ENCODE data around the gene CABLES1. TPM values are rescaled to one million over a fixed set of nuclear protein-coding genes. Genes with fewer than 3 reads are reported as not detected.
A peak's percentile ranks its signal among the peaks of the same experiment; 100 is the strongest.

Gene CABLES1
- total and polyA plus RNA-seq, 2 of the 8 experiments (the other 6 are each of a cell fraction or from before 2014, with no cell fraction given): 9.2 to 26.4 TPM

DNA sequence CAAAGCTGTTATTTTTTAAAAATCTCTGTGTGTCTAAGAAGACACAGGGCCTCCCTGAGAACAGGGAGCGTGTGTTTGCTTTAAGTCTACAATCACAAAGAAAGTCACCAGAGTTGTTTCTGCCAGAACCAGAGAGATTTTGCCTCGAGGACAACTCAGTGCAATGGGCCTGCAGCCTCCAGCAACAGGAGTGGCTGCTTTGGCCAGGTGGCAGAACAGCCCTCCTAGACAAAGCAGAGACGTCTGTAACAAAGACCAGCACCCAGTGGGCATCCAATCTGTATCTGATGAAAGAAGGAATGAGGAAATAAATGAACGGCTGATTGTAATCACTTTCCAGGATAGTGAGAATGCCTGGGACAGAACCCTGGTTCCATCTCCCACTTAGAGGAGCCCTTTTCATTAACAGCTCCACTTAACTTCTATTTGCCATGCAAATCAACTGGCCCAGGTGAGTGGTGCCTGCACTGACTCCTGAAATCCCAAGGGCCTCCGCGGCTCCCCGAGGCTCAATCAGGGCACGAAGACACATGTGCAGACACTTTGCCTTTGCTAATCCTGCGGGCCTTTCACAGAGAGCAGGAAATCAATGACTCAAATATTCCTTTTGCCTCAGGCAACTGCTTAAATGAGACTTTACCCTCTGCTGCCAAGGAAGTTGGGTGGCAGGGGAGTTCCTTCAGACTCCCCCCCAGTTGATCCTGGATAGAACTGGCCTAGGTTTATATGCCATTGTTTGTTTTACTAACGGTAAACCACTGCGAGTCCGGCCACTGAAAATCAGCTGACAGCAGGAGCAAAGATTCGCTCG, 146.5 kb downstream of the CABLES1 start:
- Histone ChIP-seq H3K4ac (replicated peaks; ENCODE audit: insufficient read length, low read depth, low read length) (peak overlapping the region; percentile 79), H4K91ac (replicated peaks; ENCODE audit: insufficient read length, low read length) (peak overlapping the region; percentile 77), H3K9ac (replicated peaks in 1 of 4; ENCODE audit: extremely low read depth in 1 of 4, low read depth in 3 of 4, low read length in 3 of 4) (no peak overlapping the region; a peak in 1 of 7 replicates), H3K18ac (ENCODE audit: extremely low read depth, low read length) (peak overlapping the region; percentile 96), H3K79me1 (ENCODE audit: low read depth, low read length) (no peaks in the 10 kb centered on the region), H3K4me1 (replicated peaks in 1 of 4; ENCODE audit: control insufficient read depth in 3 of 4, insufficient read depth in 4 of 4, low read length in 3 of 4) (peaks cover 9 to 26% (median 17%) of the 10 kb centered on the region in 4 experiments), H2BK15ac (ENCODE audit: low read length) (no peak overlapping the region), H3K4me3 (ENCODE audit: extremely low read depth in 1 of 4, insufficient read depth in 2 of 4, low read depth in 3 of 4, low read length in 4 of 4) (no peak overlapping the region), H2AK5ac (ENCODE audit: low read depth, low read length) (peak overlapping the region; percentile 90), H3K23me2 (ENCODE audit: low read depth, low read length) (0 out of 2 replicates have a peak, but pooled peaks cover 2% of the 10 kb centered on the region), H2BK5ac (ENCODE audit: low read depth, low read length) (peak overlapping the region; percentile 97), H3K14ac (ENCODE audit: insufficient read length) (no peak overlapping the region), H4K8ac (ENCODE audit: extremely low read depth, insufficient read depth, low read length) (peak overlapping the region; percentile 52; the same call in 1 of the 2 replicates), H3K36me3 (ENCODE audit: control insufficient read depth in 2 of 4, insufficient read depth in 4 of 4, low read length in 3 of 4) (peaks cover 0 to 3% (median 0%) of the 10 kb centered on the region in 4 experiments; a peak in 2 of 8 replicates), H2BK12ac (ENCODE audit: low read depth, low read length) (peak overlapping the region; percentile 94), H2BK20ac (ENCODE audit: low read length) (peak overlapping the region; percentile 98; the same call in 1 of the 2 replicates), H2BK120ac (replicated peaks; ENCODE audit: low read depth, low read length) (peak overlapping the region; percentile 98), H4K5ac (ENCODE audit: insufficient read length, low read depth, low read length) (peak overlapping the region; percentile 41), H4K20me1 (replicated peaks in 1 of 2; ENCODE audit: control insufficient read depth in 1 of 2, insufficient read depth in 2 of 2, low read length in 2 of 2) (no peaks in the 10 kb centered on the region), H3K56ac (replicated peaks; ENCODE audit: insufficient read length, low read depth, low read length) (no peak overlapping the region), H3K27me3 (replicated peaks in 1 of 4; ENCODE audit: control insufficient read depth in 3 of 4, extremely low read depth in 1 of 4, insufficient read depth in 3 of 4, low read length in 3 of 4) (no peaks in the 10 kb centered on the region), H3K4me2 (ENCODE audit: insufficient read depth in 1 of 2, low read depth in 2 of 2, low read length in 2 of 2) (no peak overlapping the region), H2AFZ (ENCODE audit: low read length) (no peak overlapping the region), H3K27ac (ENCODE audit: low read depth, low read length) (no peak overlapping the region; the same call in 1 of the 2 replicates), H3K9me3 (ENCODE audit: insufficient read depth in 2 of 2, low read depth in 1 of 2, low read length in 1 of 2) (peaks cover 8 to 13% of the 10 kb centered on the region in 2 experiments; a peak in 3 of 4 replicates), H3K23ac (ENCODE audit: insufficient read length) (no peak overlapping the region), H3K79me2 (ENCODE audit: control insufficient read depth in 1 of 2, insufficient read depth in 2 of 2, low read length in 2 of 2) (no peaks in the 10 kb centered on the region)
- ChIA-PET POLR2A (ENCODE audit: partially characterized antibody) (interaction anchor here (0.7 to 2.0 kb wide), 7 partner anchors 8 to 147 kb away, joined by 3 to 9 read pairs (median 4); no protein-coding TSS in a partner anchor), CTCF (ENCODE audit: partially characterized antibody) (interaction anchor here (0.8 to 1.5 kb wide), 5 partner anchors 9 to 150 kb away, joined by 3 to 4 read pairs (median 3); no protein-coding TSS in a partner anchor)
- 81% methylated on average over 14 of the region's 14 CpGs; no CpG with 5 or more reads in 1 of the 2 experiments for WGBS, 2 experiments (ENCODE audit: extremely low coverage in 1 of 2, insufficient coverage in 1 of 2, insufficient read length in 1 of 2, insufficient replicate concordance in 2 of 2, low coverage in 1 of 2, low lambda C conversion rate in 2 of 2, missing lambda C conversion rate in 1 of 2)
- FAIRE-seq (no peak), DNase-seq (ENCODE audit: low read depth in 1 of 2, low spot score in 2 of 2) (no peak)
- TF ChIP-seq, protein P1, sequence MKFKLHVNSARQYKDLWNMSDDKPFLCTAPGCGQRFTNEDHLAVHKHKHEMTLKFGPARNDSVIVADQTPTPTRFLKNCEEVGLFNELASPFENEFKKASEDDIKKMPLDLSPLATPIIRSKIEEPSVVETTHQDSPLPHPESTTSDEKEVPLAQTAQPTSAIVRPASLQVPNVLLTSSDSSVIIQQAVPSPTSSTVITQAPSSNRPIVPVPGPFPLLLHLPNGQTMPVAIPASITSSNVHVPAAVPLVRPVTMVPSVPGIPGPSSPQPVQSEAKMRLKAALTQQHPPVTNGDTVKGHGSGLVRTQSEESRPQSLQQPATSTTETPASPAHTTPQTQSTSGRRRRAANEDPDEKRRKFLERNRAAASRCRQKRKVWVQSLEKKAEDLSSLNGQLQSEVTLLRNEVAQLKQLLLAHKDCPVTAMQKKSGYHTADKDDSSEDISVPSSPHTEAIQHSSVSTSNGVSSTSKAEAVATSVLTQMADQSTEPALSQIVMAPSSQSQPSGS (IDR thresholded peaks at IDR 0.05; ENCODE audit: low read length): no peak
- no peak for TF ChIP-seq SP2 (IDR thresholded peaks at IDR 0.05; ENCODE audit: low read length)
